GM10847 (cell line): ENCODE measurements around the gene DAB2.

Experiments
- POLR2A ChIP-seq: IDR thresholded peaks from 2 replicates; pipeline ENCODE4 v1.6.1; 2011; ENCODE audit not compliant: insufficient read length; ENCODE audit errors: extremely low read depth

DAB2 gene

GRCh38 chr5:39437467-39437866, 12.7 kb upstream of the DAB2 start:
- no peak for TF ChIP-seq POLR2A

- no peak for TF ChIP-seq POLR2A
These were observed 9.1 kb upstream of the DAB2 start for GRCh38 chr5:39433848-39434247.

GRCh38 chr5:39432696-39433530, 8.1 kb upstream of the DAB2 start:
- TF ChIP-seq POLR2A: no peak

- no peak for TF ChIP-seq POLR2A
These were observed 5.7 kb upstream of the DAB2 start for GRCh38 chr5:39430461-39430860.

- TF ChIP-seq POLR2A: no peak
These were observed 3.9 kb upstream of the DAB2 start for GRCh38 chr5:39428640-39429039.

- TF ChIP-seq POLR2A: no peak
These were observed 2.9 kb upstream of the DAB2 start for GRCh38 chr5:39427633-39428032.

- TF ChIP-seq POLR2A: no peak
These were observed 2.4 kb upstream of the DAB2 start for GRCh38 chr5:39427229-39427628.

GRCh38 chr5:39426746-39427105, 1.9 kb upstream of the DAB2 start:
- TF ChIP-seq POLR2A: no peak

- TF ChIP-seq POLR2A: no peak
These were observed 1.4 kb upstream of the DAB2 start for GRCh38 chr5:39426051-39426745.

- TF ChIP-seq POLR2A: no peak
These were observed 1.4 kb downstream of the DAB2 start for GRCh38 chr5:39423331-39423751.

GRCh38 chr5:39422728-39423285, 2.0 kb downstream of the DAB2 start:
- TF ChIP-seq POLR2A: no peak

- TF ChIP-seq POLR2A: no peak
These were observed 2.7 kb downstream of the DAB2 start for GRCh38 chr5:39422036-39422606.

- TF ChIP-seq POLR2A: no peak
These were observed 4.2 kb downstream of the DAB2 start for GRCh38 chr5:39420482-39421145.

- no peak for TF ChIP-seq POLR2A
These were observed 5.0 kb downstream of the DAB2 start for GRCh38 chr5:39419796-39420195.

- TF ChIP-seq POLR2A: no peak
These were observed 6.8 kb downstream of the DAB2 start for GRCh38 chr5:39417979-39418378.
